Activated gamma-delta T cell treated with anti-CD3 and anti-CD28 coated beads, Interleukin-2, amount 50 U/mL, for 16 hours (primary cell): ENCODE measurements around the gene NPAS3.

Experiments used
- DNase-seq: peaks from one replicate; pipeline ENCODE4 v3.0.0-alpha.2; 2020; ENCODE audit warnings: low read depth

Gene NPAS3

GRCh38 chr14:33449268-33449667 is 510.6 kb downstream of the NPAS3 start:
- DNase-seq: no peak

GRCh38 chr14:33449703-33450395 is 511.2 kb downstream of the NPAS3 start:
- DNase-seq: no peak

- no peak for DNase-seq
Measured at GRCh38 chr14:33450416-33450815, 511.7 kb downstream of the NPAS3 start.

GRCh38 chr14:33451211-33451610 is 512.5 kb downstream of the NPAS3 start:
- no peak for DNase-seq

GRCh38 chr14:33452995-33453394 is 514.3 kb downstream of the NPAS3 start:
- no peak for DNase-seq

GRCh38 chr14:33454022-33454595 is 515.4 kb downstream of the NPAS3 start:
- no peak for DNase-seq

- DNase-seq: no peak
Measured at GRCh38 chr14:33454707-33455106, 516.0 kb downstream of the NPAS3 start.

- DNase-seq: no peak
Measured at GRCh38 chr14:33455654-33456345, 517.1 kb downstream of the NPAS3 start.

GRCh38 chr14:33457021-33457420 is 518.3 kb downstream of the NPAS3 start:
- DNase-seq: no peak

- DNase-seq: no peak
Measured at GRCh38 chr14:33457617-33458016, 518.9 kb downstream of the NPAS3 start.

GRCh38 chr14:33460164-33460563 is 521.5 kb downstream of the NPAS3 start:
- DNase-seq: no peak

- DNase-seq: no peak
Measured at GRCh38 chr14:33461036-33461435, 522.4 kb downstream of the NPAS3 start.

GRCh38 chr14:33463731-33464130 is 525.1 kb downstream of the NPAS3 start:
- no peak for DNase-seq

GRCh38 chr14:33464254-33464962 is 525.7 kb downstream of the NPAS3 start:
- no peak for DNase-seq

GRCh38 chr14:33465846-33466700 is 527.4 kb downstream of the NPAS3 start:
- no peak for DNase-seq

GRCh38 chr14:33467971-33468370 is 529.3 kb downstream of the NPAS3 start:
- DNase-seq: no peak

GRCh38 chr14:33469898-33470297 is 531.2 kb downstream of the NPAS3 start:
- DNase-seq: no peak

- DNase-seq: no peak
Measured at GRCh38 chr14:33471776-33472175, 533.1 kb downstream of the NPAS3 start.

- DNase-seq: no peak
Measured at GRCh38 chr14:33475623-33476022, 536.9 kb downstream of the NPAS3 start.

GRCh38 chr14:33477797-33478196 is 539.1 kb downstream of the NPAS3 start:
- no peak for DNase-seq

GRCh38 chr14:33480071-33480886 is 541.6 kb downstream of the NPAS3 start:
- DNase-seq: no peak
